ENCODE measurements around the gene KRT13.

DNA sequence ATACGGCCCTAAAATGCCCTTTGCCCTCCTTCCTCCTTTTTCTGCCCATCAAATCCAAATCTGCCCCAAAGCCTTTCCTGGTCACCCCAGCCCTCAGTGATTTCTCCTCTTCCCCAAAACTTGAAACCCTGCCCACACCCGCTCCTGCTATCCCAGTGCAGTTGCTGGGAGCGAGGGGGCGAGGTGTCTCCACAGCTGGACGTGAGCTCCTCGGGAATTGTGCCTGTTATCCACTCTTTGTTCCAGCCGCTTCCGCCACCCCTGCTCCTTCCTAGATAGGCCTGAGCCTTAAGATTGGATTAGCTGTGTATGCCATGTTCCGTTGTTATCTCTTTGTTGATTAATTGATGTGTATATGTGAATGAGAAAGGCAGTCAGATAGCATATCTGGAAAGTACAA, 21.9 kb downstream of the KRT13 start:
- TF ChIP-seq, protein P1, sequence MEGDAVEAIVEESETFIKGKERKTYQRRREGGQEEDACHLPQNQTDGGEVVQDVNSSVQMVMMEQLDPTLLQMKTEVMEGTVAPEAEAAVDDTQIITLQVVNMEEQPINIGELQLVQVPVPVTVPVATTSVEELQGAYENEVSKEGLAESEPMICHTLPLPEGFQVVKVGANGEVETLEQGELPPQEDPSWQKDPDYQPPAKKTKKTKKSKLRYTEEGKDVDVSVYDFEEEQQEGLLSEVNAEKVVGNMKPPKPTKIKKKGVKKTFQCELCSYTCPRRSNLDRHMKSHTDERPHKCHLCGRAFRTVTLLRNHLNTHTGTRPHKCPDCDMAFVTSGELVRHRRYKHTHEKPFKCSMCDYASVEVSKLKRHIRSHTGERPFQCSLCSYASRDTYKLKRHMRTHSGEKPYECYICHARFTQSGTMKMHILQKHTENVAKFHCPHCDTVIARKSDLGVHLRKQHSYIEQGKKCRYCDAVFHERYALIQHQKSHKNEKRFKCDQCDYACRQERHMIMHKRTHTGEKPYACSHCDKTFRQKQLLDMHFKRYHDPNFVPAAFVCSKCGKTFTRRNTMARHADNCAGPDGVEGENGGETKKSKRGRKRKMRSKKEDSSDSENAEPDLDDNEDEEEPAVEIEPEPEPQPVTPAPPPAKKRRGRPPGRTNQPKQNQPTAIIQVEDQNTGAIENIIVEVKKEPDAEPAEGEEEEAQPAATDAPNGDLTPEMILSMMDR (IDR thresholded peaks at IDR 0.05; ENCODE audit: low read length): no peak
- TF ChIP-seq EZH2 (IDR thresholded peaks at IDR 0.05; ENCODE audit: borderline replicate concordance, low read length): no peak

Measured in OCI-LY1 (cell line).